SU-DHL-6 (cell line): ENCODE results near the gene DMRTB1.

Source experiments
- CTCF ChIP-seq: fragments of 200-600 bp; sonication (generic); IDR thresholded peaks from one replicate; pipeline ENCODE4 v1.5.1; 2017; ENCODE audit warnings: antibody characterized with exemption, mild to moderate bottlenecking, low read length, moderate library complexity; ENCODE audit not compliant: insufficient read depth, poor library complexity, severe bottlenecking
- EZH2phosphoT487 ChIP-seq: fragments of 200-600 bp; sonication (generic), shearing (Covaris generic); conservative IDR thresholded peaks from 2 replicates; pipeline ENCODE4 v1.6.1; 2018; ENCODE audit warnings: mild to moderate bottlenecking, antibody characterized with exemption, low read length, moderate library complexity, mixed read lengths

GRCh38 chr1:53461323-53462044 is 2.3 kb downstream of the DMRTB1 start:
- TF ChIP-seq CTCF (no peak), EZH2phosphoT487 (no peak)
